Body of pancreas (tissue), 4 donors: ENCODE measurements around the gene COX15. TPM values are rescaled to one million over a fixed set of nuclear protein-coding genes. Genes with fewer than 3 reads are reported as not detected.

ENCODE experiments used
- ATAC-seq: fragments of 150-250 bp; one replicate; pipeline ENCODE4 v1.9.1; 2016
- DNase-seq, 4 donors: peaks; one replicate each; pipeline ENCODE4 v3.0.0-alpha.2; 2019
- H3K27ac ChIP-seq, 4 donors: fragments of 200-600 bp; sonication (generic); 1 replicate in 3 of 4; 2 replicates in 1 of 4; pipeline versions ENCODE4 v1.5.1 to v1.6.1; 2016 to 2019; ENCODE audit warnings: mild to moderate bottlenecking in 1 of 4, mixed read lengths in 1 of 4, moderate library complexity in 1 of 4
- H3K27me3 ChIP-seq, 2 donors: fragments of 200-600 bp; sonication (generic); one replicate each; pipeline ENCODE4 v1.6.0; 2016; ENCODE audit warnings: mild to moderate bottlenecking in 1 of 2
- H3K36me3 ChIP-seq, 2 donors: fragments of 200-600 bp; sonication (generic); replicated peaks in 1 of 2; 2 replicates each; pipeline ENCODE4 v1.5.1; 2016; ENCODE audit warnings: low read depth in 2 of 2; ENCODE audit not compliant: insufficient read depth in 1 of 2
- H3K4me1 ChIP-seq: fragments of 200-600 bp; sonication (generic); one replicate; pipeline ENCODE4 v1.6.0; 2016
- H3K4me3 ChIP-seq, 2 donors: fragments of 200-600 bp; sonication (generic); 1 replicate in 1 of 2; 2 replicates in 1 of 2; pipeline ENCODE4 v1.5.1; 2016 to 2019
- H3K9me3 ChIP-seq, 3 donors: fragments of 200-600 bp; sonication (generic); 1 replicate in 2 of 3; 2 replicates in 1 of 3; pipeline ENCODE4 v1.5.1; 2016
- POLR2A ChIP-seq, 3 donors: fragments of 450-650 bp; IDR thresholded peaks; one replicate each; pipeline ENCODE4 v1.6.1; 2016; ENCODE audit warnings: antibody characterized with exemption in 3 of 3, mild to moderate bottlenecking in 2 of 3
- WGBS, 2 donors: methylation state at CpG; one replicate each; pipeline ENCODE4 v1.1.5; 2017; 5-methylcytosine and 5-hydroxymethylcytosine counted together
- intact Hi-C: fragments of 100-400 bp; cut with DNase I; formaldehyde crosslinking; loops from one replicate; pipeline ENCODE4 v1.15.1; 2023
- total RNA-seq, 2 donors: library from RNA; depleted of rRNA; stranded (reverse); fragments of >200 nt; gene quantifications; one replicate each; pipeline ENCODE4 v1.1.0, GENCODE V29; 2016
- TF ChIP-seq, protein P1 (sequence below), 7 experiments: fragments of 450-650 bp in 4 of 7; fragments of 200-600 bp in 3 of 7; sonication (generic) in 3 of 7; IDR thresholded peaks; one replicate each; pipeline ENCODE4 v1.5.1; 2016 to 2019; ENCODE audit warnings: antibody characterized with exemption in 7 of 7

COX15 gene
- total RNA-seq, 2 donors from 2014 or later: 9.6 to 17.9 TPM

DNA sequence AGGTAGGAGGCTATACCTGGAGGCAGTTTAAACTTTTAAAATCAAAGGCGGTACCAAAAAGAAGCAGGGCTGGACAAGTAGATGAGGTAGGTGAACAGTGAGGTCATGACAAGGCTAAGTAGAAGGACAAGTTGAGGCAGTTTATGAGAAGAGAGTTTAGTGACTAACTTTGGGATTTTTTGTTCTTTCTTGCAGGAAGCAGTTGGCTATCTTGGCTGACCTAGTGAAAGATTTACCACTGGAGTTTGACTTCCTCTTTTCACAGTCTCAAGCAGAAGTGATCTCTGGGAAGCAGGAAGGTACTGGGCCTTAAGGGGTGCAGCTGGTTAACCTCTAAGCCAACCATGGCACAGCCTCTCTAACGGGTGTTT lies 46.3 kb downstream of the COX15 start:
- H3K4me3 ChIP-seq: no peak overlapping the region
- H3K9me3 ChIP-seq: no peaks in the 10 kb centered on the region
- no peaks in the 10 kb centered on the region for H3K27me3 ChIP-seq
- WGBS, 2 donors: 51 to 63% methylated on average over 2 of the region's 2 CpGs
- peak overlapping the region in 2 of 4 donors; percentile 18 to 63 for H3K27ac ChIP-seq
- ATAC-seq (peak; percentile 21), DNase-seq (peak in 1 of 4 donors; percentile 23)
- H3K36me3 ChIP-seq: no peaks in the 10 kb centered on the region
- TF ChIP-seq POLR2A (IDR thresholded peaks at IDR 0.05): no peak
- TF ChIP-seq, protein P1, sequence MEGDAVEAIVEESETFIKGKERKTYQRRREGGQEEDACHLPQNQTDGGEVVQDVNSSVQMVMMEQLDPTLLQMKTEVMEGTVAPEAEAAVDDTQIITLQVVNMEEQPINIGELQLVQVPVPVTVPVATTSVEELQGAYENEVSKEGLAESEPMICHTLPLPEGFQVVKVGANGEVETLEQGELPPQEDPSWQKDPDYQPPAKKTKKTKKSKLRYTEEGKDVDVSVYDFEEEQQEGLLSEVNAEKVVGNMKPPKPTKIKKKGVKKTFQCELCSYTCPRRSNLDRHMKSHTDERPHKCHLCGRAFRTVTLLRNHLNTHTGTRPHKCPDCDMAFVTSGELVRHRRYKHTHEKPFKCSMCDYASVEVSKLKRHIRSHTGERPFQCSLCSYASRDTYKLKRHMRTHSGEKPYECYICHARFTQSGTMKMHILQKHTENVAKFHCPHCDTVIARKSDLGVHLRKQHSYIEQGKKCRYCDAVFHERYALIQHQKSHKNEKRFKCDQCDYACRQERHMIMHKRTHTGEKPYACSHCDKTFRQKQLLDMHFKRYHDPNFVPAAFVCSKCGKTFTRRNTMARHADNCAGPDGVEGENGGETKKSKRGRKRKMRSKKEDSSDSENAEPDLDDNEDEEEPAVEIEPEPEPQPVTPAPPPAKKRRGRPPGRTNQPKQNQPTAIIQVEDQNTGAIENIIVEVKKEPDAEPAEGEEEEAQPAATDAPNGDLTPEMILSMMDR (IDR thresholded peaks at IDR 0.05): no peak
- intact Hi-C loops: no loop called here
- H3K4me1 ChIP-seq: peaks cover 28% of the 10 kb centered on the region

DNA sequence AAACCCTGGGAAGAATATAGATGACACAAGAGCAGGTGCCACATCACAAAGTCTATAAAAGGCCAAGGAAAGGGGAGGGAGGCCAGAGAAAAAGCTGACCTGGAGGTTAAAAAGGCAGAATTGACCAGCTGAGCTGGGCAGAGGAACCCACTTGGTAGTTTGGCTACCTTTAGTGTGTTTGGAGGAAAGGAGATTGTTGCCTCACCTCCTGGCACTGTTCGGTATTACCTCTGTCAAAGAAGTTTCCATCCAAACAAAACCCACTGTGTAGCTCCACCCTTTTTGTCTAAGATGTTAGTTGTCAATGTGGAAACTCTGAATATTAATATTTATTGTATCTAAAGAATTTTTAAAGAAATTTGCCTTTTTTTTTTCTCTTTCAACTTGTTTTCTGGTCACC lies 49.2 kb downstream of the COX15 start:
- TF ChIP-seq POLR2A (IDR thresholded peaks at IDR 0.05): no peak
- TF ChIP-seq, protein P1 (IDR thresholded peaks at IDR 0.05): peak; percentile 12 to 58 (median 25)
- WGBS, 2 donors: 26 to 30% methylated on average over 1 of the region's 1 CpG
- intact Hi-C loops: no loop called here
- no peaks in the 10 kb centered on the region for H3K9me3 ChIP-seq
- peak overlapping the region in 2 of 4 donors; percentile 44 to 53 for H3K27ac ChIP-seq
- peaks cover 27% of the 10 kb centered on the region for H3K4me1 ChIP-seq
- no peak overlapping the region for H3K4me3 ChIP-seq
- ATAC-seq (peak; percentile 74), DNase-seq (peak in 3 of 4 donors; percentile 22 to 58 (median 42))
- no peaks in the 10 kb centered on the region for H3K27me3 ChIP-seq
- H3K36me3 ChIP-seq: peaks cover 0 to 4% of the 10 kb centered on the region in 2 donors

Other genes starting within 250 kb of the COX15 start
- gene NKX2-3, start 199.2 kb downstream of the COX15 start, total RNA-seq: 1 to 10 TPM in 1 of 2 donors, not detected in 1; 2.9 TPM
- gene SLC25A28, start 111.7 kb downstream of the COX15 start, total RNA-seq: 10 to 100 TPM; 15.3 to 22.1 TPM
- 10 to 100 TPM in 1 of 2 donors, 1 to 10 TPM in 1; 9.3 to 17.1 TPM for gene ENTPD7, start 72.6 kb downstream of the COX15 start, total RNA-seq
- gene CUTC, start 107 bp upstream of the COX15 start, total RNA-seq: 10 to 100 TPM in 1 of 2 donors, 1 to 10 TPM in 1; 8.6 to 14.8 TPM
- 1 to 10 TPM; 1.3 to 4.3 TPM for gene ABCC2, start 50.5 kb upstream of the COX15 start, total RNA-seq